ENCODE results near the gene SORBS1.

- TF ChIP-seq GLIS3 (CRISPR knock-in tag; IDR thresholded peaks at IDR 0.05) (no peak), PATZ1 (CRISPR knock-in tag; IDR thresholded peaks at IDR 0.05; ENCODE audit: borderline replicate concordance) (no peak), ZFP30 (CRISPR knock-in tag; IDR thresholded peaks at IDR 0.05) (no peak), BACH2 (CRISPR knock-in tag; IDR thresholded peaks at IDR 0.05; ENCODE audit: borderline replicate concordance) (no peak), TCF4 (CRISPR knock-in tag; IDR thresholded peaks at IDR 0.05; ENCODE audit: borderline replicate concordance) (no peak), SNAI2 (CRISPR knock-in tag; IDR thresholded peaks at IDR 0.05) (no peak), ZFP3 (CRISPR knock-in tag; IDR thresholded peaks at IDR 0.05) (no peak), ZC3H10 (CRISPR knock-in tag; IDR thresholded peaks at IDR 0.05) (no peak)
These were observed 297.3 kb downstream of the SORBS1 start for GRCh38 chr10:95263864-95264226.

Measured in SK-N-SH treated with all-trans-retinoic acid at 6 μM for 48 hours (cell line).